Ishikawa (cell line): Measurements from ENCODE around the gene THRB.

Experiments
- CEBPB ChIP-seq: IDR thresholded peaks from 2 replicates; pipeline ENCODE4 v1.6.1; 2012
- CREB1 ChIP-seq: IDR thresholded peaks from 2 replicates; pipeline ENCODE4 v1.6.1; 2012; ENCODE audit warnings: low read depth
- TAF1 ChIP-seq: IDR thresholded peaks from 2 replicates; pipeline ENCODE4 v1.6.1; 2012; ENCODE audit warnings: low read depth, mild to moderate bottlenecking
- TCF12 ChIP-seq: IDR thresholded peaks from 2 replicates; pipeline ENCODE4 v1.6.1; 2012; ENCODE audit warnings: low read depth
- YY1 ChIP-seq: IDR thresholded peaks from 2 replicates; pipeline ENCODE4 v1.6.1; 2012; ENCODE audit warnings: low read depth
- TF ChIP-seq, protein P1 (sequence below): IDR thresholded peaks from 2 replicates; pipeline ENCODE4 v1.6.1; 2012; ENCODE audit warnings: low read depth, mild to moderate bottlenecking

DNA sequence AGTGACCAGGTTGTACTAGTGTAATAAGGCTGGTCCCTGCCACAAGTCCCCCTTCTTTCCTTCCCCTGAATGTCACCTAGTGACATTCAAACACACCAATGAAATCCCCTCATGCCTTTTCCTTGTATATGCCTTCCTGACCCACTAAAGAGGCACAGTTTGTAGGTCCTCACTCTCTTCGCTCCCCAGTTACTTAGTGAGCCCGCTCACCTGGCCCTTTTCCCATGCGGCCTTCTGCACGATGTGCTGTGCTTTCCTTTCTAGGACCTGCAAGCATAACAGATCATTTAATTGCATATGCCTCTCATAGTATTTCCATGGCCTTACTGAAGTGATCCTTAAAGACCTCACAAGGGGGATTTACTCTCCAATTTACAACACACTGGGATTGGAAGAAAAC is 146.3 kb downstream of the THRB start:
- no peak for TF ChIP-seq CEBPB
- no peak for TF ChIP-seq TCF12
- no peak for TF ChIP-seq CREB1
- TF ChIP-seq TAF1 = no peak
- TF ChIP-seq, protein P1, sequence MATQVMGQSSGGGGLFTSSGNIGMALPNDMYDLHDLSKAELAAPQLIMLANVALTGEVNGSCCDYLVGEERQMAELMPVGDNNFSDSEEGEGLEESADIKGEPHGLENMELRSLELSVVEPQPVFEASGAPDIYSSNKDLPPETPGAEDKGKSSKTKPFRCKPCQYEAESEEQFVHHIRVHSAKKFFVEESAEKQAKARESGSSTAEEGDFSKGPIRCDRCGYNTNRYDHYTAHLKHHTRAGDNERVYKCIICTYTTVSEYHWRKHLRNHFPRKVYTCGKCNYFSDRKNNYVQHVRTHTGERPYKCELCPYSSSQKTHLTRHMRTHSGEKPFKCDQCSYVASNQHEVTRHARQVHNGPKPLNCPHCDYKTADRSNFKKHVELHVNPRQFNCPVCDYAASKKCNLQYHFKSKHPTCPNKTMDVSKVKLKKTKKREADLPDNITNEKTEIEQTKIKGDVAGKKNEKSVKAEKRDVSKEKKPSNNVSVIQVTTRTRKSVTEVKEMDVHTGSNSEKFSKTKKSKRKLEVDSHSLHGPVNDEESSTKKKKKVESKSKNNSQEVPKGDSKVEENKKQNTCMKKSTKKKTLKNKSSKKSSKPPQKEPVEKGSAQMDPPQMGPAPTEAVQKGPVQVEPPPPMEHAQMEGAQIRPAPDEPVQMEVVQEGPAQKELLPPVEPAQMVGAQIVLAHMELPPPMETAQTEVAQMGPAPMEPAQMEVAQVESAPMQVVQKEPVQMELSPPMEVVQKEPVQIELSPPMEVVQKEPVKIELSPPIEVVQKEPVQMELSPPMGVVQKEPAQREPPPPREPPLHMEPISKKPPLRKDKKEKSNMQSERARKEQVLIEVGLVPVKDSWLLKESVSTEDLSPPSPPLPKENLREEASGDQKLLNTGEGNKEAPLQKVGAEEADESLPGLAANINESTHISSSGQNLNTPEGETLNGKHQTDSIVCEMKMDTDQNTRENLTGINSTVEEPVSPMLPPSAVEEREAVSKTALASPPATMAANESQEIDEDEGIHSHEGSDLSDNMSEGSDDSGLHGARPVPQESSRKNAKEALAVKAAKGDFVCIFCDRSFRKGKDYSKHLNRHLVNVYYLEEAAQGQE = no peak
- no peak for TF ChIP-seq YY1
